Measurements from ENCODE around the gene CNMD. TPM values are rescaled to one million over a fixed set of nuclear protein-coding genes. Genes with fewer than 3 reads are reported as not detected.

CNMD gene
- total RNA-seq, 1 experiment from 2014 or later: not detected

DNA sequence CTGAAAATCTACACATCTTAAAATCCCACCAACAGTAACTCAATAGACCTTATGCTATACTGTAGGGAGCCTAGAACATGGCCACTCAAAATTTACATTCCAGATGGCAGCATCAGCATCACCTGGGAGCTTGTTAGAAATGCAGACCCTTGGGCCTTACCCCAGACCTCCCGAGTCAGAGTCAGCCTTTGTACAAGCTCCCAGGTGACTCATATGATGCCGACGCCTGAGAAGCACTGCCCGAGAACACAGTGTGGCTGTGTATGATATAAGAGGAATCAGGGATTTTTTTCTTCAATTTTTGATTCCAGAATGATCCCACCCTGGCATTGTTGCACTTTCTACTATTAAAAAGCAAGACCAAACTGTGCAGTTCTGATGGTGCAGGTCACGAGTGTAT is 35.9 kb upstream of the CNMD start:
- Histone ChIP-seq H3K4me1 (replicated peaks; ENCODE audit: insufficient read depth) (no peaks in the 10 kb centered on the region), H3K4me3 (no peak overlapping the region), H4K20me1 (ENCODE audit: insufficient read depth) (no peaks in the 10 kb centered on the region), H3F3A (ENCODE audit: insufficient read depth, low read depth) (no peaks in the 10 kb centered on the region), H3K27ac (no peak overlapping the region), H3K36me3 (ENCODE audit: low read depth) (no peaks in the 10 kb centered on the region), H2AFZ (no peak overlapping the region), H3K4me2 (no peak overlapping the region), H3K9me3 (ENCODE audit: insufficient read depth, low read depth) (no peaks in the 10 kb centered on the region), H3K9me2 (ENCODE audit: insufficient read depth) (no peaks in the 10 kb centered on the region), H3K79me2 (ENCODE audit: low read depth) (no peaks in the 10 kb centered on the region), H3K27me3 (ENCODE audit: insufficient read depth, low read depth) (peaks cover 85% of the 10 kb centered on the region)
- ChIA-PET CTCF (no interaction called here), POLR2A (ENCODE audit: unreplicated experiment) (no interaction called here)
- BruUV-seq (replicated peaks): no TSS peak
- TF ChIP-seq, protein P1, sequence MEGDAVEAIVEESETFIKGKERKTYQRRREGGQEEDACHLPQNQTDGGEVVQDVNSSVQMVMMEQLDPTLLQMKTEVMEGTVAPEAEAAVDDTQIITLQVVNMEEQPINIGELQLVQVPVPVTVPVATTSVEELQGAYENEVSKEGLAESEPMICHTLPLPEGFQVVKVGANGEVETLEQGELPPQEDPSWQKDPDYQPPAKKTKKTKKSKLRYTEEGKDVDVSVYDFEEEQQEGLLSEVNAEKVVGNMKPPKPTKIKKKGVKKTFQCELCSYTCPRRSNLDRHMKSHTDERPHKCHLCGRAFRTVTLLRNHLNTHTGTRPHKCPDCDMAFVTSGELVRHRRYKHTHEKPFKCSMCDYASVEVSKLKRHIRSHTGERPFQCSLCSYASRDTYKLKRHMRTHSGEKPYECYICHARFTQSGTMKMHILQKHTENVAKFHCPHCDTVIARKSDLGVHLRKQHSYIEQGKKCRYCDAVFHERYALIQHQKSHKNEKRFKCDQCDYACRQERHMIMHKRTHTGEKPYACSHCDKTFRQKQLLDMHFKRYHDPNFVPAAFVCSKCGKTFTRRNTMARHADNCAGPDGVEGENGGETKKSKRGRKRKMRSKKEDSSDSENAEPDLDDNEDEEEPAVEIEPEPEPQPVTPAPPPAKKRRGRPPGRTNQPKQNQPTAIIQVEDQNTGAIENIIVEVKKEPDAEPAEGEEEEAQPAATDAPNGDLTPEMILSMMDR (conservative IDR thresholded peaks at IDR 0.05): no peak
- no peak for TF ChIP-seq EZH2 (IDR thresholded peaks at IDR 0.05; ENCODE audit: low read depth)
- no peak for DNase-seq
- intact Hi-C loops (cut with micrococcal nuclease; ENCODE audit: unreplicated experiment): no loop called here

DNA sequence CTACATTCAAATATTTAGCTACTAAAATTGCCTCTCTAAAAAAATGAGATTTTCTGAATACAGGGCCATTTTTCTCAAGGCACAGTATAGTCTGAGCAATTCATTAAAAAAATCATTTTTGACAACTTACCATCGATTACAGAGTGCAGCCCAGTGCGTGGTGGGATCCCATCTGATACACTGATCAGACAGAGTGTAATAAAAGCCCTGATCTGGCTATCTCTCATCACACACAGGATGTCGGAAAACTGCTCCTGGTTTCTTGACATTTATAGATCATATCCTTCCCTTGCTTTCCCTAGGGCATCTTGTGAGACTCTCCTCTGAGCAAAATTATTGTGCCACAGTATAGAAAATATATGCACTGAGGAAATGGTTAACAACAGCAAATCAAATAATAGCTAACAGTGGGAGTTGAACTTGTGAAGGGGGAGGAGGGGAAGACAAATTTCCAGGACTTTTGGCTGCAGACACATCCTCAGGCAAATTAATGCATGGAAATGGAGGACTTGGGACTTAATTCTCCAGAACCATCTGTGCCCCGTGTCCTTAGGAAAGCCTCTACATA is 28.4 kb upstream of the CNMD start:
- peaks cover 88% of the 10 kb centered on the region for H3K27me3 ChIP-seq (ENCODE audit: insufficient read depth, low read depth)
- H3K36me3 ChIP-seq (ENCODE audit: low read depth): no peaks in the 10 kb centered on the region
- H3K4me1 ChIP-seq (replicated peaks; ENCODE audit: insufficient read depth): no peaks in the 10 kb centered on the region
- ChIA-PET CTCF (no interaction called here), POLR2A (ENCODE audit: unreplicated experiment) (no interaction called here)
- H3K4me2 ChIP-seq: no peak overlapping the region
- no peak for DNase-seq
- no peaks in the 10 kb centered on the region for H3K79me2 ChIP-seq (ENCODE audit: low read depth)
- no peaks in the 10 kb centered on the region for H4K20me1 ChIP-seq (ENCODE audit: insufficient read depth)
- no peaks in the 10 kb centered on the region for H3K9me3 ChIP-seq (ENCODE audit: insufficient read depth, low read depth)
- H2AFZ ChIP-seq: no peak overlapping the region
- no peak overlapping the region for H3K4me3 ChIP-seq
- H3K27ac ChIP-seq: no peak overlapping the region
- TF ChIP-seq, protein P1 (conservative IDR thresholded peaks at IDR 0.05): no peak
- no peak for TF ChIP-seq EZH2 (IDR thresholded peaks at IDR 0.05; ENCODE audit: low read depth)
- H3F3A ChIP-seq (ENCODE audit: insufficient read depth, low read depth): no peaks in the 10 kb centered on the region
- intact Hi-C loops (cut with micrococcal nuclease; ENCODE audit: unreplicated experiment): no loop called here
- H3K9me2 ChIP-seq (ENCODE audit: insufficient read depth): no peaks in the 10 kb centered on the region
- BruUV-seq (replicated peaks): no TSS peak

DNA sequence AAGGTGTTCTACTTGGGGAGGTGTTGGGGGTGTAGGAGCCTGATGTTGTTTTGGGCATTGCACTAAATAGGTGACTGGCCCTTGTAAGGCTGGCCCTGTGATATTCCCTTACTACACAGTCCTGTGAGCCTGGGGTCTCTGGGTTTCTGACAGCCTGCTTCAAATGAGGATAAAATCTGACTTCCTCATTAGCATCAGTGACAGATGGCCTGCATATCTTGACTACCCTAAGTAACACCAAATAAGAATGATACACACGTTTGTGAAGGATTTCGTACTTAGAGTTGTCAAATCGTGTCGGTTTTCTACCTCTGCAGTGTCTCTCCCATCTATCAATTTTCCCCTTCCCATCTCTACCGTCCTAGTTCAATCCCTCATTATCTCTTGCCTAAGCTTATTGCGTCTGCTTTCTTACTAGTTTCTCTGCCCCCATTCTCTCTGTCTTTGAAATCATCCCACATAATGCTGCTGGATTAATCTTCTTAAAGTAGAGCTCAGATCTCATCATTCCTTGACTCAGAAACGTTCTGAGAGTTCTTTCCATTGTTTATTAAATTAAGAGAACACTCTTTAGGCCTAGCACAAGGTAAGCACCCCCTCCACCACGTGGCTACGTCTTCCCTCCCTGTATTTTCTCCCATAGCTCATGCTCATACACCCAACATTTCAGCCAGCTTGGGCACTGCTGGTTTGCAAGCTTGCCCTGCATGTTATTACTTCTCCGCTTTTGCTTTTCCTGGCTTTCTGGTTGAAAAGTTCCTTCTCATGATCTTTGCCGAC is 26.2 kb upstream of the CNMD start:
- peaks cover 77% of the 10 kb centered on the region for H3K27me3 ChIP-seq (ENCODE audit: insufficient read depth, low read depth)
- CTCF ChIA-PET: no interaction called here
- no peaks in the 10 kb centered on the region for H3K9me2 ChIP-seq (ENCODE audit: insufficient read depth)
- TF ChIP-seq, protein P1 (conservative IDR thresholded peaks at IDR 0.05): no peak
- no peak for TF ChIP-seq EZH2 (IDR thresholded peaks at IDR 0.05; ENCODE audit: low read depth)
- POLR2A ChIA-PET (ENCODE audit: unreplicated experiment): no interaction called here
- H3K4me3 ChIP-seq: no peak overlapping the region
- H3K36me3 ChIP-seq (ENCODE audit: low read depth): no peaks in the 10 kb centered on the region
- H3K4me1 ChIP-seq (replicated peaks; ENCODE audit: insufficient read depth): no peaks in the 10 kb centered on the region
- H3K79me2 ChIP-seq (ENCODE audit: low read depth): no peaks in the 10 kb centered on the region
- intact Hi-C loops (cut with micrococcal nuclease; ENCODE audit: unreplicated experiment): no loop called here
- H3F3A ChIP-seq (ENCODE audit: insufficient read depth, low read depth): no peaks in the 10 kb centered on the region
- BruUV-seq (replicated peaks): no TSS peak
- no peaks in the 10 kb centered on the region for H4K20me1 ChIP-seq (ENCODE audit: insufficient read depth)
- H3K9me3 ChIP-seq (ENCODE audit: insufficient read depth, low read depth): no peaks in the 10 kb centered on the region
- no peak for DNase-seq
- H2AFZ ChIP-seq: no peak overlapping the region
- H3K27ac ChIP-seq: no peak overlapping the region
- no peak overlapping the region for H3K4me2 ChIP-seq
